ENCODE measurements around the gene MAP2K7.

DNA sequence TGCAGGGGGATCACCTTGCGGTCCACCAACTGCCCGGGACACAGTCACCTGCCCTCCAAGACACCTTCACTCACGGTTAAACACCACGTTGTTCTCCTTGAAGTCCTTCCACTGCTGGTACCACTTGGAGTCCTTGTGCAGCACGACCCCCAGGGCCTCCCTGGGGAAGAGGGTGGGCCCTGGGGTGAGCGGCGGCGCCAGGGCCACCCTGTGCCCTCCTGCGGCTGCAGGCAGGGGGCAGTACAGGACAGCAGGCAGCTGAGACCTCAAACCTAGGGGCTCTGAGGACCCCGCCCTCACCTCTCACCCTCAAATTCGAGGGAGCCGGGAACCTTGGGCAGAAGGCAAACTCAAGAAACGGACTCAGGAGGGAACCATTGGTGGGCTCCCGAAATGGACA lies 29.7 kb downstream of the MAP2K7 start:
- no peak for TF ChIP-seq POLR2A (IDR thresholded peaks at IDR 0.05)
- TF ChIP-seq, protein P1, sequence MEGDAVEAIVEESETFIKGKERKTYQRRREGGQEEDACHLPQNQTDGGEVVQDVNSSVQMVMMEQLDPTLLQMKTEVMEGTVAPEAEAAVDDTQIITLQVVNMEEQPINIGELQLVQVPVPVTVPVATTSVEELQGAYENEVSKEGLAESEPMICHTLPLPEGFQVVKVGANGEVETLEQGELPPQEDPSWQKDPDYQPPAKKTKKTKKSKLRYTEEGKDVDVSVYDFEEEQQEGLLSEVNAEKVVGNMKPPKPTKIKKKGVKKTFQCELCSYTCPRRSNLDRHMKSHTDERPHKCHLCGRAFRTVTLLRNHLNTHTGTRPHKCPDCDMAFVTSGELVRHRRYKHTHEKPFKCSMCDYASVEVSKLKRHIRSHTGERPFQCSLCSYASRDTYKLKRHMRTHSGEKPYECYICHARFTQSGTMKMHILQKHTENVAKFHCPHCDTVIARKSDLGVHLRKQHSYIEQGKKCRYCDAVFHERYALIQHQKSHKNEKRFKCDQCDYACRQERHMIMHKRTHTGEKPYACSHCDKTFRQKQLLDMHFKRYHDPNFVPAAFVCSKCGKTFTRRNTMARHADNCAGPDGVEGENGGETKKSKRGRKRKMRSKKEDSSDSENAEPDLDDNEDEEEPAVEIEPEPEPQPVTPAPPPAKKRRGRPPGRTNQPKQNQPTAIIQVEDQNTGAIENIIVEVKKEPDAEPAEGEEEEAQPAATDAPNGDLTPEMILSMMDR (IDR thresholded peaks at IDR 0.05) = no peak

Measured in lower leg skin (tissue), 3 donors.